Trophoblast cell (in vitro differentiated cells and primary cell): ENCODE results near the gene ARTN.

Experiments used
- DNase-seq, 2 donors: peaks; one replicate each; pipeline ENCODE4 v3.0.0-alpha.2; 2016
- H2AFZ ChIP-seq: 2 replicates; pipeline ENCODE4 v1.6.1; 2013; ENCODE audit warnings: low read length, moderate library complexity, mild to moderate bottlenecking; ENCODE audit not compliant: insufficient read depth, poor library complexity
- H2AK5ac ChIP-seq: 2 replicates; pipeline ENCODE4 v1.6.1; 2013; ENCODE audit warnings: mild to moderate bottlenecking, low read length
- H2BK120ac ChIP-seq: 2 replicates; pipeline ENCODE4 v1.6.1; 2013; ENCODE audit warnings: low read length, mild to moderate bottlenecking, moderate library complexity; ENCODE audit not compliant: insufficient read depth, poor library complexity
- H2BK12ac ChIP-seq: 2 replicates; pipeline ENCODE4 v1.6.1; 2013; ENCODE audit warnings: mild to moderate bottlenecking, low read length, moderate library complexity
- H2BK5ac ChIP-seq: 2 replicates; pipeline ENCODE4 v1.6.1; 2013; ENCODE audit warnings: low read length, low read depth, moderate library complexity, mild to moderate bottlenecking; ENCODE audit not compliant: poor library complexity
- H3K14ac ChIP-seq: 2 replicates; pipeline ENCODE4 v1.6.1; 2013; ENCODE audit warnings: mild to moderate bottlenecking, low read length
- H3K18ac ChIP-seq: 2 replicates; pipeline ENCODE4 v1.6.1; 2013; ENCODE audit warnings: mild to moderate bottlenecking, low read length
- H3K23ac ChIP-seq: 2 replicates; pipeline ENCODE4 v1.6.1; 2013; ENCODE audit warnings: low read length
- H3K27ac ChIP-seq: 2 replicates; pipeline ENCODE4 v1.5.1; 2013; ENCODE audit warnings: low read depth, mild to moderate bottlenecking, inconsistent platforms, low read length, moderate library complexity
- H3K27me3 ChIP-seq: 2 replicates; pipeline ENCODE4 v1.6.1; 2013; ENCODE audit warnings: inconsistent platforms, mild to moderate bottlenecking, low read length, moderate library complexity; ENCODE audit not compliant: insufficient read depth
- H3K36me3 ChIP-seq, 2 experiments: 1 replicate in 1 of 2; 2 replicates in 1 of 2; pipeline ENCODE4 v1.6.1; 2013; ENCODE audit warnings: low read length in 2 of 2, mild to moderate bottlenecking in 2 of 2, moderate library complexity in 1 of 2; ENCODE audit not compliant: insufficient read depth in 2 of 2, control insufficient read depth in 1 of 2
- H3K4ac ChIP-seq: 2 replicates; pipeline ENCODE4 v1.6.1; 2013; ENCODE audit warnings: low read depth, mild to moderate bottlenecking, low read length, moderate library complexity
- H3K4me1 ChIP-seq, 2 experiments: 1 replicate in 1 of 2; 2 replicates in 1 of 2; pipeline ENCODE4 v1.6.1; 2013; ENCODE audit warnings: low read length in 2 of 2, mild to moderate bottlenecking in 2 of 2, moderate library complexity in 1 of 2; ENCODE audit not compliant: insufficient read depth in 2 of 2, control insufficient read depth in 1 of 2
- H3K4me2 ChIP-seq: 2 replicates; pipeline ENCODE4 v1.6.1; 2013; ENCODE audit warnings: inconsistent platforms, mild to moderate bottlenecking, low read length, moderate library complexity
- H3K4me3 ChIP-seq: 2 replicates; pipeline ENCODE4 v1.5.1; 2013; ENCODE audit warnings: mild to moderate bottlenecking, low read depth, low read length, inconsistent platforms
- H3K79me1 ChIP-seq: one replicate; pipeline ENCODE4 v1.6.1; 2013; ENCODE audit warnings: low read length
- H3K79me2 ChIP-seq: 2 replicates; pipeline ENCODE4 v1.6.1; 2013; ENCODE audit warnings: low read length, mild to moderate bottlenecking; ENCODE audit not compliant: control insufficient read depth, insufficient read depth, poor library complexity
- H3K9ac ChIP-seq: 2 replicates; pipeline ENCODE4 v1.6.1; 2013; ENCODE audit warnings: mild to moderate bottlenecking, low read length
- H3K9me3 ChIP-seq: 2 replicates; pipeline ENCODE4 v1.6.1; 2013; ENCODE audit warnings: low read depth, mild to moderate bottlenecking, control low read depth, inconsistent platforms, low read length; ENCODE audit not compliant: insufficient read depth
- H4K12ac ChIP-seq: 2 replicates; pipeline ENCODE4 v1.6.1; 2013; ENCODE audit warnings: low read depth, mild to moderate bottlenecking, low read length, moderate library complexity
- H4K8ac ChIP-seq: 2 replicates; pipeline ENCODE4 v1.6.1; 2013; ENCODE audit warnings: low read depth, mild to moderate bottlenecking, low read length, moderate library complexity
- H4K91ac ChIP-seq: one replicate; pipeline ENCODE4 v1.6.1; 2013; ENCODE audit warnings: low read depth, mild to moderate bottlenecking, low read length, moderate library complexity
- WGBS: extraction: QIAGEN DNeasy Blood & Tissue Kit; methylation state at CpG from one replicate; pipeline ENCODE4 v1.1.7; 2013; ENCODE audit warnings: missing lambda C conversion rate; ENCODE audit not compliant: insufficient read length, insufficient coverage; ENCODE audit errors: extremely low coverage; 5-methylcytosine and 5-hydroxymethylcytosine counted together

Gene ARTN

GRCh38 chr1:43970911-43971310 is 37.3 kb downstream of the ARTN start:
- WGBS, result no CpG with 5 or more reads among the region's 9 CpGs

DNA sequence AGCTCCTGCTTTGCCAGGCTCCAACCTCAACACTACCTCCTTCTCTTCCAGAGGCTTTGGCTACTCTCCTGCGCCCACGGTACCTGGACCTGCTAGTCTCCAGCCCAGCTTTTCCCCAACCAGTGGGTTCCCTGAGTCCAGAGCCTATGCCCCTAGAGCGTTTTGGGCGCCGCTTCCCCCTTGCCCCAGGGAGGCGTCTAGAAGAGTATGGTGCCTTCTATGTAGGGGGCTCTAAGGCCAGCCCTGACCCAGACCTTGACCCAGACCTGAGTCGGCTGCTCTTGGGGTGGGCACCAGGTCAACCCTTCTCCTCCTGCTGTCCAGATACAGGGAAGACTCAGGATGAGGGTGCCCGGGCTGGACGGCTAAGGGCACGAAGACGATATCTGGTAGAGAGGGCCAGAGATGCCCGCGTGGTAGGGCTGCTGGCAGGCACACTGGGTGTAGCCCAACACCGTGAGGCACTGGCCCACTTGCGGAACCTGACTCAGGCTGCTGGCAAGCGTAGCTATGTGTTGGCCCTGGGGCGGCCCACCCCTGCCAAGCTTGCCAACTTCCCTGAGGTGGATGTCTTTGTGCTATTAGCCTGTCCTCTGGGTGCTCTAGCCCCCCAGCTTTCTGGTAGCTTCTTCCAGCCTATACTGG is 37.9 kb downstream of the ARTN start:
- Histone ChIP-seq H2BK12ac (no peak overlapping the region), H3K4me2 (no peak overlapping the region), H2BK120ac (no peak overlapping the region), H3K36me3 (peaks cover 24% of the 10 kb centered on the region in 2 experiments), H3K18ac (no peak overlapping the region), H3K79me2 (peaks cover 8% of the 10 kb centered on the region), H3K27ac (no peak overlapping the region), H3K79me1 (peaks cover 8% of the 10 kb centered on the region), H2AK5ac (no peak overlapping the region), H3K4me3 (no peak overlapping the region), H3K27me3 (no peaks in the 10 kb centered on the region), H3K14ac (no peak overlapping the region), H4K8ac (no peak overlapping the region), H2AFZ (no peak overlapping the region), H2BK5ac (no peak overlapping the region), H3K23ac (no peak overlapping the region), H3K4me1 (peaks cover 6 to 16% of the 10 kb centered on the region in 2 experiments), H4K12ac (no peak overlapping the region), H3K9ac (no peak overlapping the region), H3K4ac (no peak overlapping the region), H4K91ac (no peak overlapping the region), H3K9me3 (peaks cover 2% of the 10 kb centered on the region)
- WGBS, result no CpG with 5 or more reads among the region's 17 CpGs
- no peak for DNase-seq

More at GRCh38 chr1:43970911-43971310, 37.3 kb downstream of the ARTN start:
- no peak overlapping the region for H3K23ac ChIP-seq
- H2BK12ac ChIP-seq, result no peak overlapping the region
- no peak overlapping the region for H3K14ac ChIP-seq
- no peak overlapping the region for H4K12ac ChIP-seq
- H3K18ac ChIP-seq, result no peak overlapping the region
- H3K79me2 ChIP-seq, result peaks cover 8% of the 10 kb centered on the region
- H2BK5ac ChIP-seq, result no peak overlapping the region
- H3K4me1 ChIP-seq, result peaks cover 6 to 15% of the 10 kb centered on the region in 2 experiments
- no peaks in the 10 kb centered on the region for H3K27me3 ChIP-seq
- no peak for DNase-seq
- H3K4ac ChIP-seq, result no peak overlapping the region
- no peak overlapping the region for H3K4me3 ChIP-seq
- no peak overlapping the region for H4K91ac ChIP-seq
- peaks cover 2% of the 10 kb centered on the region for H3K9me3 ChIP-seq
- H2BK120ac ChIP-seq, result no peak overlapping the region
- no peak overlapping the region for H2AK5ac ChIP-seq
- H3K27ac ChIP-seq, result no peak overlapping the region
- peak overlapping the region; percentile 88 for H3K4me2 ChIP-seq
- H3K9ac ChIP-seq, result no peak overlapping the region
- H4K8ac ChIP-seq, result no peak overlapping the region
- H3K79me1 ChIP-seq, result peaks cover 8% of the 10 kb centered on the region
- H2AFZ ChIP-seq, result no peak overlapping the region
- H3K36me3 ChIP-seq, result peaks cover 21 to 23% of the 10 kb centered on the region in 2 experiments

DNA sequence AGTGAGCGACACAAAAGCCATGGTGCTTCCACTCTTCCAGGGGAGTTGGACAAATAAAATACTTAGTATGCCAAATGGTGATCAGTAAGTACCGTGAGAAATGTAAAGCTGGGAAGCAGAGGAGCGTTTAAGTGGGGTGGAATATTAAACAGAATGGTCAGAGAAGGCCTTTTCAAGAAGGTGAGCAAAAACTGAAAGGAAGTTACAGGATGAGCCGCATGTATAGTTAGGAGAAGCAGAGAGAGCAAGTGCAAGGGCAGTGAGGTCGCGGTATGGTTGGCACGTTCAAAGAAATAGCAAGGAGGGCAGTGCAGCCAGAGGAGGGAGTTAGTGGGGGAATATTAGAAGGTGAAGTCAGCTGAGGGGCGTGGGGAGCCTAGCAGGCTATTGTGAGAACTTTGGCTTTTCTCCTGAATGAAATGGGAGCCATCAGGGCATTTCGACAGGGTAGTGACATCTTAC is 40.4 kb downstream of the ARTN start:
- Histone ChIP-seq H3K9ac (no peak overlapping the region), H3K79me2 (peaks cover 11% of the 10 kb centered on the region), H3K36me3 (peaks cover 26 to 28% of the 10 kb centered on the region in 2 experiments), H2BK12ac (no peak overlapping the region), H3K23ac (no peak overlapping the region), H4K8ac (peak overlapping the region; percentile 76), H3K18ac (no peak overlapping the region), H3K27me3 (no peaks in the 10 kb centered on the region), H3K4me3 (peak overlapping the region; percentile 98), H2BK5ac (no peak overlapping the region), H3K79me1 (peaks cover 12% of the 10 kb centered on the region), H4K91ac (peak overlapping the region; percentile 62), H4K12ac (no peak overlapping the region), H3K9me3 (peaks cover 2% of the 10 kb centered on the region), H3K4me1 (peaks cover 10 to 22% of the 10 kb centered on the region in 2 experiments), H2AFZ (peak overlapping the region; percentile 85), H2BK120ac (no peak overlapping the region), H3K4me2 (peak overlapping the region; percentile 81), H2AK5ac (no peak overlapping the region), H3K14ac (peak overlapping the region; percentile 75), H3K27ac (no peak overlapping the region), H3K4ac (no peak overlapping the region)
- no CpG with 5 or more reads among the region's 9 CpGs for WGBS
- no peak for DNase-seq

- Histone ChIP-seq H4K12ac (peak within 1 kb of the TSS; percentile 89), H2AK5ac (peak within 1 kb of the TSS; percentile 33), H2BK120ac (peak within 1 kb of the TSS; percentile 57), H3K18ac (peak within 1 kb of the TSS; percentile 90), H3K23ac (no peak within 1 kb of the TSS), H2BK5ac (peak within 1 kb of the TSS; percentile 68), H3K27ac (peak within 1 kb of the TSS; percentile 60), H3K27me3 (no peaks in the 10 kb centered on the region), H3K79me1 (peaks cover 13% of the 10 kb centered on the region), H4K8ac (peak within 1 kb of the TSS; percentile 94), H2AFZ (peak within 1 kb of the TSS; percentile 85), H3K9me3 (peaks cover 2% of the 10 kb centered on the region), H3K4me3 (peak within 1 kb of the TSS; percentile 98), H3K14ac (peak within 1 kb of the TSS; percentile 88), H3K36me3 (peaks cover 26 to 28% of the 10 kb centered on the region in 2 experiments), H4K91ac (peak within 1 kb of the TSS; percentile 69), H2BK12ac (peak within 1 kb of the TSS; percentile 19), H3K4me1 (peaks cover 10 to 22% of the 10 kb centered on the region in 2 experiments), H3K4ac (peak within 1 kb of the TSS; percentile 41), H3K4me2 (peak within 1 kb of the TSS; percentile 97), H3K9ac (peak within 1 kb of the TSS; percentile 89), H3K79me2 (peaks cover 13% of the 10 kb centered on the region)
- no CpG with 5 or more reads among the region's 93 CpGs for whole genome bisulfite sequencing
- peak; percentile 93 to 96 for DNase-seq
Observed at GRCh38 chr1:43974443-43975248, 41.0 kb downstream of the ARTN start, which contains the start of gene ATP6V0B. TSS of gene ATP6V0B (plus strand) at chr1:43974960. CDS start at chr1:43975041, 81 bp downstream.
